Measurements from ENCODE around the gene CCDC14. TPM values are rescaled to one million over a fixed set of nuclear protein-coding genes. Genes with fewer than 3 reads are reported as not detected.
A peak's percentile ranks its signal among the peaks of the same experiment; 100 is the strongest.
"Not testable (repeated sequence)": the region's sequence is repeated elsewhere in the genome, so short reads cannot be mapped to it uniquely, and the experiment has no call there.

CCDC14 gene
- polyA plus RNA-seq, 4 donors = 119 to 153 (median 139) TPM

GRCh38 chr3:123919353-123919752 is 41.7 kb downstream of the CCDC14 start:
- DNase-seq (ENCODE audit: low read depth in 4 of 4, low spot score in 3 of 4) = no peak

- no peak for DNase-seq (ENCODE audit: low read depth in 4 of 4, low spot score in 3 of 4)
Observed at GRCh38 chr3:123914829-123915228, 46.2 kb downstream of the CCDC14 start.

- no peak for DNase-seq (ENCODE audit: low read depth in 4 of 4, low spot score in 3 of 4)
Observed at GRCh38 chr3:123909785-123910184, 51.2 kb downstream of the CCDC14 start.

- DNase-seq (ENCODE audit: low read depth in 4 of 4, low spot score in 3 of 4) = no peak
Observed at GRCh38 chr3:123907720-123908119, 53.3 kb downstream of the CCDC14 start.

- no peak for DNase-seq (ENCODE audit: low read depth in 4 of 4, low spot score in 3 of 4)
Observed at GRCh38 chr3:123899300-123899865, 61.6 kb downstream of the CCDC14 start.

DNA sequence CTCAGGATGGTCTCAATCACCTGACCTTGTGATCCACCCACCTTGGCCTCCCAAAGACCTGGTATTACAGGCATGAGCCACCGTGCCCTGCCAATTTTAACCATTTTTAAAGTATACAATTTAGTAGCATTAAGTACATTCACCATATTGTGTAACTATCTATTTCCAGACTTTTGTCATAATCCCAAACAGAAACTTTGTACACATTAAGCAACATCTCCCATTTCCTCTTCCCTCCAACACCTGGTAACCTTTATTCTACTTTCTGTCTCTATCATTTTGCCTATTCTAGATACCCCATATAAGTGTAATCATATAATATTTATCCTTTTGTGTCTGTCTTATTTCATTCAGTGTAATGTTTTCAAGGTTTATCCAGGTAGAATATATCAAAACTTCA is 68.0 kb downstream of the CCDC14 start:
- no peak for DNase-seq (ENCODE audit: low read depth in 4 of 4, low spot score in 3 of 4)

- DNase-seq (ENCODE audit: low read depth in 4 of 4, low spot score in 3 of 4) = no peak
Observed at GRCh38 chr3:123892195-123892594, 68.8 kb downstream of the CCDC14 start.

GRCh38 chr3:123890991-123891390 is 70.0 kb downstream of the CCDC14 start:
- DNase-seq (ENCODE audit: low read depth in 4 of 4, low spot score in 3 of 4) = not testable (repeated sequence)

DNA sequence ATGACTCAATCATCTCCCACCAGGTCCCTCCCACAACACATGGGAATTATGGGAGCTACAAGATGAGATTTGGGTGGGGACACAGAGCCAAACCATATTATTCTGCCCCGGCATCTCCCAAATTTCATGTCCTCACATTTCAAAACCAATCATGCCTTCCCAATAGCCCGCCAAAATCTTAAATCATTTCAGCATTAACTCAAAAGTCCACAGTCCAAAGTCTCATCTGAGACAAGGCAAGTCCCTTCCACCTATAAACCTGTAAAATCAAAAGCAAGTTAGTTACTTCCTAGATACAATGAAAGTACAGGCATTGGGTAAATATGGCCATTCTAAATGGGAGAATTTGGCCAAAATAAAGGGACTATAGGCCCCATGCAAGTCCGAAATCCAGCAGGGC is 70.9 kb downstream of the CCDC14 start:
- not testable (repeated sequence) for DNase-seq (ENCODE audit: low read depth in 4 of 4, low spot score in 3 of 4)

DNA sequence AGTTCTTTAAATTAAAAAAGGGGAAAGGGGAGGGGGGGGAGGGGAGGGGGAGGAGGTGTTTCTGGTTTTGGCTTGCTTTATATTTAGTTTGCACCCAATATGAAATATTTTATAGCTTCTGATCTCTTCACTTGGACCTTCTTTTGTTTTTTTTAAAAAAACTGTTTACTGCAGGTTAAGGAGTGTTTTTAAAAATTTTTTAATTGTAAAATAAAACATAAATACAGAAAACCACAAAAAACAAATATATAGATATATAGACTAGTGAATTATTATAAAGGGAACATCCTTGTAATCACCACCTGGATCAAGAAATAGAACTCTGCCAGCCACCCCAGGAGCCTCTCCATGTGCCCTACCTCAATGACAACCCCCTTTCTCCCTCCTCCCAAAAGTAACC is 76.0 kb downstream of the CCDC14 start:
- DNase-seq (ENCODE audit: low read depth in 4 of 4, low spot score in 3 of 4) = no peak

DNA sequence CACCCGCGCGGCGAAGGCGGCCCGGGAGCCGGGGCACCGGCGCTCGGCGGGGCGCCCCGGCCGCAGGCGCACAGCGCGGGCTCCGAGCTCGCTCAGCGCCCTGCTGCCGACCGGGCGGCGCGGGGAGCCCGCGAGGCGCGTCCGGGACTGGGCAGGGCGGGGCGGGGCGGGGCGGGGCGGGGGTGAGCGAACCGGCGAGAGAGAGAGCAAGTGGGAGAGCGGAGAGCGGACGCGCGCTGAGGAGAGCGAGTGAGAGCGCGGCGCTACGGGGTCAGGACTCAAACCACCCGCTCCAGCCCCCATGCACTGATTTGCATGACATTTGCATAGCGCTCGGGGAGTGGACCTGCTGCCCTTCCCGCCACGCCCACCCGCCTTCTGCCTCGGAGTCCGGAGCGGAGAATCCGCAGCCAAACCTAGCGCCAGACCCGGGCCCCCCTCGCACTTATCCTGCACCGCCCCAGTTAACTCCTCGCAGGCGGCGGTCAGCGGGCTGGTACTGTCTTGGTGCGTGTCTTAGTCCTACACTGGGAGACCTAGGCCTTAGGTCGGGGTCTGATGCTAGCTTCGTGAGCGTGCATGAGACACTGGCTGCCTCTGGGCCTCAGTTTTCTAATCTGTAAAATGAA is 76.7 kb downstream of the CCDC14 start, which contains the start of gene MYLK:
TSS of gene MYLK (minus strand) at position 130 of the 629 bp plus-strand sequence. CDS start 90,491 bp downstream, outside the sequence.
- peak; percentile 55 to 72 (median 60) for DNase-seq (ENCODE audit: low read depth in 4 of 4, low spot score in 3 of 4)

GRCh38 chr3:123883701-123884202 is 77.3 kb downstream of the CCDC14 start:
- no peak for DNase-seq (ENCODE audit: low read depth in 4 of 4, low spot score in 3 of 4)

GRCh38 chr3:123883111-123883510 is 77.9 kb downstream of the CCDC14 start:
- no peak for DNase-seq (ENCODE audit: low read depth in 4 of 4, low spot score in 3 of 4)

- no peak for DNase-seq (ENCODE audit: low read depth in 4 of 4, low spot score in 3 of 4)
Observed at GRCh38 chr3:123881771-123882170, 79.3 kb downstream of the CCDC14 start.

DNA sequence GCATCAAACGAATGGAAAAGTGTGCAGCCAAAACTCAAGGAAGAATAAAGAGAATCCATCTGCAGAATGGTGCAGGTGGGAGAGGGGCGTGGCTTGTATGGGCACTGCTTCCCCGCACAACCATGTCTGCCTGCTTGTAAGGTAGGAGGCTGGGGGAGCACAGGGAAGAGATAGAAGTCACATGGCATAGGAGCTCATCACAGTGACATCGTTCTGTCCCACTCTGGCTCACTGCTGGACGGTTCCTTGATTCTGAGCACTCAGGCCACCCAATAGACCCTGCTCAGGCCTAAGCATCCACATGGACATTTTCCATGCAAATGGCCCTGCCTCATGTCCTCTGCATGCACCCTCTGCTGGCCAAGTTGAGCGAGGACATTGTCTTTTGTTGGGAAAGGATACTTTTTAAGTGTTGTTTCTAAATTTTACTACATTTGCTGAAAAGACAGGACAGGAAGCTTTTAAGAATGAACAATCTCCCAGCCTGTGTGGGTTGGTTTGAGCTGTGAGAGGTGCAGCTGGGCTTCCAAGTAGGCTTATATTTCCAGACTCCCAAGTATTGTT is 79.9 kb downstream of the CCDC14 start:
- no peak for DNase-seq (ENCODE audit: low read depth in 4 of 4, low spot score in 3 of 4)

GRCh38 chr3:123878807-123879206 is 82.2 kb downstream of the CCDC14 start:
- DNase-seq (ENCODE audit: low read depth in 4 of 4, low spot score in 3 of 4) = no peak

DNA sequence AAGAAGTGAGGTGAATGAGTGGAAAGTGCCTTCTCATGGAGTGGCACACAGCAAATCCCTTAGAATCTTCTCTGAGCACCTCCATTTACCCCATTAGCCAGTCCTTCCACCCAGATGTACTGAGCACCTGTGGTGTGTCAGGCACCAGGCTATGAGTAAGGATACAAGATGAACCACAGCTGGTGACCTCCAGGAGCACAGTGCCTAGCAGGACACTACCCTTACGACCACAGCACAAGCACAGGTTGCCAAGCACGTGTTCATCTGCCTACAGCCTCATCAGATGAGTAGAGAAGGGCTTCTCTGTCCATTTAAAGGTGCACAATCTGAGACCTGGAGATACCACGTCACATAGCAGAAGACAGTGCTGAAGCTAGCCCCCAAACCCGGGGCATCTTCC is 83.1 kb downstream of the CCDC14 start:
- DNase-seq (ENCODE audit: low read depth in 4 of 4, low spot score in 3 of 4) = no peak

DNA sequence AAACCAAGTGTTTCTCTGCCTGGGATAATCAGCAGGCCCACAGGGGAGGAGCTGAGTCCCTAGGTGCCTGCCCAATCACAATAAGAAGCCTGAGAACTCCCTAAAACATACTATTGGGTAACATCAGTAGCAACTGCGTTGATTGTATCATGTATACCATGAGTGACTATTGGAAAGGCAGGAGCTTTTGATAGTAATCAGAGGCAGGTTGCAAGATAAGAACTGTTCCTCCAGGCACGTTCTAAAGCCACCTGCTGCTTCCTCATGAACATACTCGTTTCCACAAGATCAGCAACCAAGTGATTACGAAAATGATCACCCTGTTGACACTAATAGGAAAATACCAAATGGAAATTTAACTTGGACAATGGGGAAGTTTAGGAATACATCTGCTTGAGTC is 83.6 kb downstream of the CCDC14 start:
- DNase-seq (ENCODE audit: low read depth in 4 of 4, low spot score in 3 of 4) = no peak

DNA sequence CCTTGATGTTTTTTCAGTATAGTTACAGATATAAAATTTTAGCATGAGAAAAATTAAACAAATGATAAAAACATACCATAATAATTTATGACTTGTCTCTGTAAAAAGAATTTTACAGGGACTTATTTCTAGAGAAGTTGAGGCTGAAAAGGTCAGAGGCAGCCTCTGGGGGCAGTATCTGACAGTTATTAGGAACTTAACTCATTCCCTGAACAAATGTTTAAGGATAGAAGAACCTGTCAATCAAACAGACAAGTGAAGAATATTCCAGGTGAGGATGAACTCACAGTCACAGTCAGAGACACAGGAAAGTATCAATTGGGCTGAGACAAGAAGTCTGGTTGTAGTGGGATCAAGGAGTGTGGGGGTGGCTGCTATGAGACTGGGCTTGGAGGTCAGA is 84.2 kb downstream of the CCDC14 start:
- DNase-seq (ENCODE audit: low read depth in 4 of 4, low spot score in 3 of 4) = no peak

DNA sequence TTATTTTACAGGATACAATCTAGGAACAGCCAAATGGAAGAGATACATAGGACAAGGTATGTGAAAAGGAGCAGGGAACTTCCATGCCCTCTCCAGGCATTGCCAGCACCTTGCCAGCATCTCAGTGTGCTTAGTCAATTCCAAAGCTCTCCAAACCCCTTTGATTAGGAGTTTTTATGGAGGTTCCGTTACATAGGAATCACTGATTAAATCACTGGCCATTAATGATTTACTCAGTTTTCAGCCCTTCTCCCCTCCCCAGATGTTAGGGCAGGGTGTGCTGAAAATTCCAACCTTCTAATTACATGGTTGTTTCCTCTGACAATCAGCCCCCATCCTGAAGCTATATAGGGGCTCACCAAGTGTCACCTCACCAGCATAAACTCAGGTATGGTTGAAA is 88.4 kb downstream of the CCDC14 start:
- DNase-seq (ENCODE audit: low read depth in 4 of 4, low spot score in 3 of 4) = no peak

GRCh38 chr3:123871946-123872345 is 89.1 kb downstream of the CCDC14 start:
- DNase-seq (ENCODE audit: low read depth in 4 of 4, low spot score in 3 of 4) = no peak

DNA sequence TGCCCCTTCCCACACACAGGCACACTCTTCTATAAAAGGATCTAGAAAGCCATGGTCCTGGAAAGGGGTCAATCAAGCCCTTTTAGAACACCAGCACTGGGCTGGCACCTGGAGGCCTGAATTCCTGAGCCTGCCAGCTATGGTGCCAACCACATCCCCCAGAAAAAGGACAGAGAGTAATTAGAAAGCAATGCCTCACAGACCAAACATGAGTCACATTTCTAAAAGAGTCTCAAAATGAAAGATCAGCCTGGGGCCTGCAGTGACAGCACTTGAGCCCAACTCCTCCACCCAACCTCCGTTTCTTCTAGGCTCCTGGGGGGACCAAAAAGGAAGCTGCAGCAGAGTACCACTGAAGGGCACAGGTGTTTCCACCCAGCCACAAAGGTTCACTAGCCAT is 91.0 kb downstream of the CCDC14 start:
- no peak for DNase-seq (ENCODE audit: low read depth in 4 of 4, low spot score in 3 of 4)

All from right renal pelvis (tissue), 4 donors.